SK-N-SH (cell line): ENCODE results near the gene KIAA0040. TPM values are rescaled to one million over a fixed set of nuclear protein-coding genes. Genes with fewer than 3 reads are reported as not detected.

Source experiments
- CTCF ChIA-PET: fragments of 300-600, 350-600 bp; formaldehyde crosslinking; extraction: SDS; loops from one replicate; lab custom pipeline; 2021; lab: Yijun Ruan, JAX
- POLR2A ChIA-PET: fragments of 350-600 bp; sonication (Branson Sonifier 250); formaldehyde crosslinking; extraction: SDS; loops from one replicate; lab custom pipeline; 2020; ENCODE audit warnings: antibody characterized with exemption, inconsistent platforms; lab: Yijun Ruan, JAX
- DNase-seq: peaks from one replicate; pipeline ENCODE4 v3.0.0; 2012
- H2AFZ ChIP-seq: fragments of 200-600 bp; sonication (generic); 2 replicates; pipeline ENCODE4 v1.8.1; 2016; ENCODE audit warnings: antibody characterized with exemption, mild to moderate bottlenecking, low read depth
- H3F3A ChIP-seq: fragments of 200-600 bp; sonication (generic); replicated peaks from 2 replicates; pipeline ENCODE3; 2016; ENCODE audit warnings: antibody characterized with exemption, mild to moderate bottlenecking; ENCODE audit not compliant: insufficient read depth
- H3K27ac ChIP-seq, 2 experiments: fragments of 200-500 bp in 1 of 2; fragments of 200-600 bp in 1 of 2; sonication (Bioruptor generic) in 1 of 2; sonication (generic), shearing (Covaris generic) in 1 of 2; 2 replicates each; pipeline versions ENCODE4 v1.5.1 to v1.6.1; 2014 to 2016; ENCODE audit warnings: low read depth in 2 of 2, inconsistent platforms in 1 of 2, low read length in 1 of 2, mild to moderate bottlenecking in 1 of 2, mixed read lengths in 1 of 2
- H3K27me3 ChIP-seq: fragments of 200-600 bp; sonication (generic), shearing (Covaris generic); 2 replicates; pipeline ENCODE4 v1.6.1; 2016; ENCODE audit warnings: mixed run types; ENCODE audit not compliant: insufficient read depth
- H3K36me3 ChIP-seq, 2 experiments: fragments of 200-500 bp in 1 of 2; fragments of 200-600 bp in 1 of 2; sonication (Bioruptor generic) in 1 of 2; sonication (generic) in 1 of 2; replicated peaks in 1 of 2; 2 replicates each; pipeline versions ENCODE3 to v1.5.1; 2014 to 2016; ENCODE audit warnings: low read length in 1 of 2, mild to moderate bottlenecking in 1 of 2; ENCODE audit not compliant: insufficient read depth in 2 of 2, control insufficient read depth in 1 of 2
- H3K4me1 ChIP-seq, 2 experiments: fragments of 200-500 bp in 1 of 2; fragments of 200-600 bp in 1 of 2; sonication (Bioruptor generic) in 1 of 2; sonication (generic), shearing (Covaris generic) in 1 of 2; 2 replicates each; pipeline versions ENCODE4 v1.5.1 to v1.6.1; 2014 to 2016; ENCODE audit warnings: low read depth in 1 of 2, low read length in 1 of 2, mixed run types in 1 of 2; ENCODE audit not compliant: insufficient read depth in 2 of 2, control insufficient read depth in 1 of 2
- H3K4me2 ChIP-seq: fragments of 200-600 bp; sonication (generic), shearing (Covaris generic); 2 replicates; pipeline ENCODE4 v1.6.1; 2017; ENCODE audit warnings: mixed run types
- H3K4me3 ChIP-seq, 2 experiments: fragments of 200-500 bp in 1 of 2; fragments of 200-600 bp in 1 of 2; sonication (Bioruptor generic) in 1 of 2; sonication (generic), shearing (Covaris generic) in 1 of 2; 2 replicates each; pipeline versions ENCODE4 v1.5.1 to v1.8.1; 2014 to 2016; ENCODE audit warnings: low read depth in 2 of 2, inconsistent platforms in 1 of 2, low read length in 1 of 2, mild to moderate bottlenecking in 1 of 2, mixed read lengths in 1 of 2, moderate library complexity in 1 of 2
- H3K79me2 ChIP-seq: fragments of 200-600 bp; sonication (generic); 2 replicates; pipeline ENCODE4 v1.8.1; 2017; ENCODE audit warnings: mild to moderate bottlenecking; ENCODE audit not compliant: insufficient read depth
- H3K9ac ChIP-seq: fragments of 200-600 bp; sonication (generic); 2 replicates; pipeline ENCODE4 v1.6.1; 2017; ENCODE audit warnings: mixed run types
- H3K9me2 ChIP-seq: fragments of 200-600 bp; sonication (generic); 2 replicates; pipeline ENCODE4 v1.6.1; 2017; ENCODE audit warnings: mixed run types
- H3K9me3 ChIP-seq: fragments of 200-600 bp; sonication (generic); 2 replicates; pipeline ENCODE4 v1.6.1; 2017; ENCODE audit warnings: mixed run types, mild to moderate bottlenecking, moderate library complexity
- H4K20me1 ChIP-seq: fragments of 200-600 bp; sonication (generic); 2 replicates; pipeline ENCODE4 v1.6.1; 2017; ENCODE audit warnings: mild to moderate bottlenecking, mixed run types; ENCODE audit not compliant: insufficient read depth
- EP300 ChIP-seq, 2 experiments: IDR thresholded peaks; 2 replicates each; pipeline versions ENCODE4 v1.4.0 to v1.6.1; 2012; ENCODE audit warnings: borderline replicate concordance in 1 of 2, low read depth in 1 of 2, low read length in 1 of 2
- EZH2phosphoT487 ChIP-seq: fragments of 200-600 bp; sonication (generic); IDR thresholded peaks from 2 replicates; pipeline ENCODE4 v1.6.1; 2017; ENCODE audit warnings: low read depth, mixed run types, mild to moderate bottlenecking, antibody characterized with exemption, moderate library complexity, borderline replicate concordance
- FOXJ3 ChIP-seq: sonication (generic); formaldehyde crosslinking; IDR thresholded peaks from 2 replicates; pipeline ENCODE4 v1.5.1; 2020; ENCODE audit warnings: mild to moderate bottlenecking, missing genetic modification reagents
- GABPA ChIP-seq: IDR thresholded peaks from 2 replicates; pipeline ENCODE4 v1.4.0; 2012; ENCODE audit warnings: low read depth, mild to moderate bottlenecking
- GATA2 ChIP-seq: sonication (generic); formaldehyde crosslinking; IDR thresholded peaks from 2 replicates; pipeline ENCODE4 v1.5.0; 2020; ENCODE audit warnings: mild to moderate bottlenecking, missing genetic modification reagents
- NFIC ChIP-seq: IDR thresholded peaks from 2 replicates; pipeline ENCODE4 v1.4.0; 2012; ENCODE audit warnings: borderline replicate concordance
- PBX3 ChIP-seq: IDR thresholded peaks from 2 replicates; pipeline ENCODE4; 2012
- RAD21 ChIP-seq: IDR thresholded peaks from 2 replicates; pipeline ENCODE4 v1.6.1; 2012; ENCODE audit warnings: mild to moderate bottlenecking, low read length
- REST ChIP-seq: IDR thresholded peaks from 2 replicates; pipeline ENCODE4 v1.6.1; 2012; ENCODE audit warnings: mild to moderate bottlenecking, low read depth, low read length, moderate library complexity
- RFX5 ChIP-seq: IDR thresholded peaks from 2 replicates; pipeline ENCODE4 v1.6.1; 2012; ENCODE audit warnings: mild to moderate bottlenecking, improper control_type of control experiment, low read length
- TAF1 ChIP-seq: IDR thresholded peaks from 2 replicates; pipeline ENCODE4 v1.6.1; 2012; ENCODE audit warnings: low read depth, mild to moderate bottlenecking, low read length, moderate library complexity, borderline replicate concordance
- TEAD4 ChIP-seq: IDR thresholded peaks from 2 replicates; pipeline ENCODE4 v1.4.0; 2012; ENCODE audit warnings: mild to moderate bottlenecking, borderline replicate concordance; ENCODE audit not compliant: insufficient read depth
- WGBS: methylation state at CpG from one replicate; pipeline ENCODE4 v1.1.6; 2017; ENCODE audit warnings: low lambda C conversion rate; 5-methylcytosine and 5-hydroxymethylcytosine counted together
- polyA plus RNA-seq, 3 experiments: library from polyadenylated mRNA; depleted of rRNA; stranded (reverse); fragments of >200 nt; gene quantifications; 2 replicates each; pipeline ENCODE4 v1.2.3, GENCODE V29; 2012

Gene KIAA0040
- polyA plus RNA-seq, 1 of the 3 experiments (the other 2 are of a cell fraction), result 0.08 TPM

- no peak for TF ChIP-seq RFX5
- no peak for TF ChIP-seq TAF1
- TF ChIP-seq RAD21, result no peak
Measured at GRCh38 chr1:175162955-175163354, 29.6 kb downstream of the KIAA0040 start (continued).

GRCh38 chr1:175158170-175158591 is 34.4 kb downstream of the KIAA0040 start:
- Histone ChIP-seq H2AFZ (no peak overlapping the region), H3K27me3 (no peaks in the 10 kb centered on the region), H3K9ac (no peak overlapping the region), H3K9me3 (no peaks in the 10 kb centered on the region), H3K36me3 (no peaks in the 10 kb centered on the region), H3K79me2 (no peaks in the 10 kb centered on the region), H3K4me1 (no peaks in the 10 kb centered on the region), H3K4me3 (no peak overlapping the region), H3K9me2 (no peaks in the 10 kb centered on the region), H3F3A (no peaks in the 10 kb centered on the region), H3K4me2 (no peak overlapping the region), H4K20me1 (no peaks in the 10 kb centered on the region), H3K27ac (no peak overlapping the region)
- no peak for TF ChIP-seq EZH2phosphoT487
- TF ChIP-seq GABPA, result no peak
- TF ChIP-seq EP300 (IDR thresholded peaks at IDR 0.05; ENCODE audit: borderline replicate concordance in 1 of 2, low read depth in 1 of 2, low read length in 1 of 2), result no peak
- no peak for TF ChIP-seq TEAD4
- no peak for TF ChIP-seq NFIC
- TF ChIP-seq PBX3, result no peak
- no peak for TF ChIP-seq FOXJ3 (CRISPR knock-in tag)
- TF ChIP-seq TAF1, result no peak
- TF ChIP-seq REST, result no peak
- TF ChIP-seq GATA2 (CRISPR knock-in tag), result no peak
- no peak for DNase-seq
- 37% methylated on average over 6 of the region's 6 CpGs for WGBS
- POLR2A ChIA-PET, result no interaction called here
- CTCF ChIA-PET, result interaction anchor here (2.0 to 9.1 kb wide), 2 partner anchors 129 to 162 kb away, joined by 6 to 176 read pairs; no protein-coding TSS in a partner anchor
